COLO668 (cell line): ENCODE measurements around the gene TRPM2.
"Not testable (repeated sequence)": the region's sequence is repeated elsewhere in the genome, so short reads cannot be mapped to it uniquely, and the experiment has no call there.

Experiments used
- DNase-seq: peaks from one replicate; lab custom pipeline; 2025; ENCODE audit not compliant: unreplicated experiment; lab: John Stamatoyannopoulos, UW

The TRPM2 gene

GRCh38 chr21:44405948-44406872 lies 52.8 kb downstream of the TRPM2 start:
- no peak for DNase-seq

GRCh38 chr21:44406953-44407352 lies 53.5 kb downstream of the TRPM2 start:
- no peak for DNase-seq

GRCh38 chr21:44407493-44407892 lies 54.1 kb downstream of the TRPM2 start:
- DNase-seq: no peak

- no peak for DNase-seq
These were observed 54.8 kb downstream of the TRPM2 start for GRCh38 chr21:44408226-44408625.

- no peak for DNase-seq
These were observed 60.3 kb downstream of the TRPM2 start for GRCh38 chr21:44413566-44414290.

GRCh38 chr21:44414291-44415072 lies 61.1 kb downstream of the TRPM2 start:
- DNase-seq: no peak

GRCh38 chr21:44415073-44416025 lies 61.9 kb downstream of the TRPM2 start:
- DNase-seq: no peak

GRCh38 chr21:44416193-44416592 lies 62.8 kb downstream of the TRPM2 start:
- no peak for DNase-seq

GRCh38 chr21:44417621-44418107 lies 64.2 kb downstream of the TRPM2 start:
- not testable (repeated sequence) for DNase-seq

GRCh38 chr21:44418108-44418875 lies 64.9 kb downstream of the TRPM2 start:
- no peak for DNase-seq

GRCh38 chr21:44418876-44419230 lies 65.4 kb downstream of the TRPM2 start:
- no peak for DNase-seq

- DNase-seq: no peak
These were observed 66.3 kb downstream of the TRPM2 start for GRCh38 chr21:44419679-44420078.

- no peak for DNase-seq
These were observed 67.2 kb downstream of the TRPM2 start for GRCh38 chr21:44420416-44421205.

- no peak for DNase-seq
These were observed 68.8 kb downstream of the TRPM2 start for GRCh38 chr21:44421901-44422840.

- no peak for DNase-seq
These were observed 69.9 kb downstream of the TRPM2 start for GRCh38 chr21:44423312-44423821.

GRCh38 chr21:44423941-44424607 lies 70.7 kb downstream of the TRPM2 start:
- no peak for DNase-seq
